Esophagus squamous epithelium (tissue), 4 donors: ENCODE results near the gene ANKS1A.

Experiments used
- POLR2A ChIP-seq, 4 donors: fragments of 450-650 bp; IDR thresholded peaks; one replicate each; pipeline ENCODE4 v1.6.1; 2017; ENCODE audit warnings: antibody characterized with exemption in 4 of 4, mild to moderate bottlenecking in 4 of 4, moderate library complexity in 3 of 4
- TF ChIP-seq, protein P1 (sequence below), 6 experiments: fragments of 450-650 bp in 4 of 6; fragments of 200-600 bp in 2 of 6; sonication (generic) in 2 of 6; IDR thresholded peaks; one replicate each; pipeline ENCODE4 v1.5.1; 2016 to 2019; ENCODE audit warnings: antibody characterized with exemption in 6 of 6, mild to moderate bottlenecking in 4 of 6, moderate library complexity in 4 of 6

GRCh38 chr6:34953061-34954025 lies 64.3 kb downstream of the ANKS1A start:
- TF ChIP-seq, protein P1, sequence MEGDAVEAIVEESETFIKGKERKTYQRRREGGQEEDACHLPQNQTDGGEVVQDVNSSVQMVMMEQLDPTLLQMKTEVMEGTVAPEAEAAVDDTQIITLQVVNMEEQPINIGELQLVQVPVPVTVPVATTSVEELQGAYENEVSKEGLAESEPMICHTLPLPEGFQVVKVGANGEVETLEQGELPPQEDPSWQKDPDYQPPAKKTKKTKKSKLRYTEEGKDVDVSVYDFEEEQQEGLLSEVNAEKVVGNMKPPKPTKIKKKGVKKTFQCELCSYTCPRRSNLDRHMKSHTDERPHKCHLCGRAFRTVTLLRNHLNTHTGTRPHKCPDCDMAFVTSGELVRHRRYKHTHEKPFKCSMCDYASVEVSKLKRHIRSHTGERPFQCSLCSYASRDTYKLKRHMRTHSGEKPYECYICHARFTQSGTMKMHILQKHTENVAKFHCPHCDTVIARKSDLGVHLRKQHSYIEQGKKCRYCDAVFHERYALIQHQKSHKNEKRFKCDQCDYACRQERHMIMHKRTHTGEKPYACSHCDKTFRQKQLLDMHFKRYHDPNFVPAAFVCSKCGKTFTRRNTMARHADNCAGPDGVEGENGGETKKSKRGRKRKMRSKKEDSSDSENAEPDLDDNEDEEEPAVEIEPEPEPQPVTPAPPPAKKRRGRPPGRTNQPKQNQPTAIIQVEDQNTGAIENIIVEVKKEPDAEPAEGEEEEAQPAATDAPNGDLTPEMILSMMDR (IDR thresholded peaks at IDR 0.05): no peak
- TF ChIP-seq POLR2A (IDR thresholded peaks at IDR 0.05): no peak
